Measurements from ENCODE around the gene AP4S1.

Gene AP4S1

GRCh38 chr14:31070431-31070830 is 45.0 kb downstream of the AP4S1 start:
- no peaks in the 10 kb centered on the region for H3K4me1 ChIP-seq (ENCODE audit: insufficient read depth, low read length, poor library complexity, severe bottlenecking)
- no peaks in the 10 kb centered on the region for H3K9me3 ChIP-seq (ENCODE audit: insufficient read depth, low read depth, low read length)
- no peaks in the 10 kb centered on the region for H3K27me3 ChIP-seq (ENCODE audit: insufficient read depth, low read length, poor library complexity, severe bottlenecking)
- H3K9me2 ChIP-seq (replicated peaks; ENCODE audit: low read depth, low read length): no peaks in the 10 kb centered on the region
- H4K20me1 ChIP-seq (ENCODE audit: insufficient read depth, low read length, poor library complexity, severe bottlenecking): no peaks in the 10 kb centered on the region
- H3K79me2 ChIP-seq (ENCODE audit: insufficient read depth, low read length): no peaks in the 10 kb centered on the region
- H2AFZ ChIP-seq (ENCODE audit: low read length): no peak overlapping the region
- no peak for TF ChIP-seq EZH2phosphoT487 (IDR thresholded peaks at IDR 0.05; ENCODE audit: borderline replicate concordance)
- TF ChIP-seq CTCF (conservative IDR thresholded peaks at IDR 0.05; ENCODE audit: low read length): no peak
- no peak overlapping the region for H3K9ac ChIP-seq (ENCODE audit: low read depth, low read length, poor library complexity, severe bottlenecking)
- H3K4me3 ChIP-seq (ENCODE audit: low read length, poor library complexity, severe bottlenecking): no peak overlapping the region
- no peaks in the 10 kb centered on the region; the same call in 1 of the 2 replicates for H3K36me3 ChIP-seq (ENCODE audit: insufficient read depth, low read length)
- no peaks in the 10 kb centered on the region for H3F3A ChIP-seq (ENCODE audit: low read depth)
- H3K4me2 ChIP-seq (ENCODE audit: low read depth, low read length, poor library complexity, severe bottlenecking): no peak overlapping the region

- Histone ChIP-seq H3K9ac (ENCODE audit: low read depth, low read length, poor library complexity, severe bottlenecking) (no peak overlapping the region), H3F3A (ENCODE audit: low read depth) (no peaks in the 10 kb centered on the region), H3K9me2 (replicated peaks; ENCODE audit: low read depth, low read length) (no peaks in the 10 kb centered on the region), H3K27me3 (ENCODE audit: insufficient read depth, low read length, poor library complexity, severe bottlenecking) (no peaks in the 10 kb centered on the region), H3K4me2 (ENCODE audit: low read depth, low read length, poor library complexity, severe bottlenecking) (no peak overlapping the region), H4K20me1 (ENCODE audit: insufficient read depth, low read length, poor library complexity, severe bottlenecking) (no peaks in the 10 kb centered on the region), H3K4me1 (ENCODE audit: insufficient read depth, low read length, poor library complexity, severe bottlenecking) (no peaks in the 10 kb centered on the region), H2AFZ (ENCODE audit: low read length) (no peak overlapping the region), H3K36me3 (ENCODE audit: insufficient read depth, low read length) (no peaks in the 10 kb centered on the region; the same call in 1 of the 2 replicates), H3K9me3 (ENCODE audit: insufficient read depth, low read depth, low read length) (no peaks in the 10 kb centered on the region), H3K4me3 (ENCODE audit: low read length, poor library complexity, severe bottlenecking) (no peak overlapping the region), H3K79me2 (ENCODE audit: insufficient read depth, low read length) (no peaks in the 10 kb centered on the region)
- TF ChIP-seq CTCF (conservative IDR thresholded peaks at IDR 0.05; ENCODE audit: low read length) (no peak), EZH2phosphoT487 (IDR thresholded peaks at IDR 0.05; ENCODE audit: borderline replicate concordance) (no peak)
Measured at GRCh38 chr14:31071151-31071550, 45.7 kb downstream of the AP4S1 start.

- Histone ChIP-seq H3K27me3 (ENCODE audit: insufficient read depth, low read length, poor library complexity, severe bottlenecking) (no peaks in the 10 kb centered on the region), H2AFZ (ENCODE audit: low read length) (no peak overlapping the region), H3K4me3 (ENCODE audit: low read length, poor library complexity, severe bottlenecking) (no peak overlapping the region), H3K4me2 (ENCODE audit: low read depth, low read length, poor library complexity, severe bottlenecking) (no peak overlapping the region), H3K79me2 (ENCODE audit: insufficient read depth, low read length) (no peaks in the 10 kb centered on the region), H3K36me3 (ENCODE audit: insufficient read depth, low read length) (no peaks in the 10 kb centered on the region; the same call in 1 of the 2 replicates), H3K4me1 (ENCODE audit: insufficient read depth, low read length, poor library complexity, severe bottlenecking) (no peaks in the 10 kb centered on the region), H3F3A (ENCODE audit: low read depth) (no peaks in the 10 kb centered on the region), H3K9me2 (replicated peaks; ENCODE audit: low read depth, low read length) (no peaks in the 10 kb centered on the region), H3K9me3 (ENCODE audit: insufficient read depth, low read depth, low read length) (no peaks in the 10 kb centered on the region), H3K9ac (ENCODE audit: low read depth, low read length, poor library complexity, severe bottlenecking) (no peak overlapping the region), H4K20me1 (ENCODE audit: insufficient read depth, low read length, poor library complexity, severe bottlenecking) (no peaks in the 10 kb centered on the region)
- TF ChIP-seq CTCF (conservative IDR thresholded peaks at IDR 0.05; ENCODE audit: low read length): no peak
- TF ChIP-seq EZH2phosphoT487 (IDR thresholded peaks at IDR 0.05; ENCODE audit: borderline replicate concordance): no peak
Measured at GRCh38 chr14:31075144-31075543, 49.7 kb downstream of the AP4S1 start.

All from Loucy (cell line).